ENCODE measurements around the gene BIN1.

DNA sequence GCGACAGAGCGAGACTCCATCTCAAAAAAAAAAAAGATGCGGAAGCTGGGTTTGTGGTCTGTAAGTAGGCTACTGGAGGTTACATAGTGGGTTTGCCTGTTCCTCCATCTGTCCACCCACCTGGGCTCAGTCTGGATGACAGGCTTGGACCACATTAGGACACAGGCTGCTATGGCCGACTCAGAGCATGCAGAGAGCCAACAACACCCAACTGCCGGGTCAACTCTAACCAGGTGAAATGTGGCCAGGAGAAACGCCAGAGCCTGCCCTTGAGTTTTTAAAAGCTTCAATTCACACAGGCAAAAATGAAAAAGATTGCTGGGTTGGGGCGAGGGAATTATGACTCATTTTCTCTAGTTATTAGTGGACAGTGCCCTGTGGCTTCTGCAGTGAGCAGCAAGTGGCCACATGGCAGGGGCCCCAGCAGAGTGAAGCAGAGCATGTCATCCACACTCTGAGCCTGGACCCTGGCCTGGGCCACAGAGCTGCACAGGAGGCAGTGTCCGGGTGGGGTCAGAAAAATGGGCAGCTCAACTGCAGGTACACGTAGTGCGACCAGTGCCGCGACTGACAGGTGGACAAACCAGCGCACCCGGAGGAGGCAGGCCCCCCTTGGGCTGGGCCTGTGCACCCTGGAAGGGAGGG lies 67.4 kb downstream of the BIN1 start:
- no peak for TF ChIP-seq EZH2phosphoT487 (IDR thresholded peaks at IDR 0.05)
- TF ChIP-seq, protein P1, sequence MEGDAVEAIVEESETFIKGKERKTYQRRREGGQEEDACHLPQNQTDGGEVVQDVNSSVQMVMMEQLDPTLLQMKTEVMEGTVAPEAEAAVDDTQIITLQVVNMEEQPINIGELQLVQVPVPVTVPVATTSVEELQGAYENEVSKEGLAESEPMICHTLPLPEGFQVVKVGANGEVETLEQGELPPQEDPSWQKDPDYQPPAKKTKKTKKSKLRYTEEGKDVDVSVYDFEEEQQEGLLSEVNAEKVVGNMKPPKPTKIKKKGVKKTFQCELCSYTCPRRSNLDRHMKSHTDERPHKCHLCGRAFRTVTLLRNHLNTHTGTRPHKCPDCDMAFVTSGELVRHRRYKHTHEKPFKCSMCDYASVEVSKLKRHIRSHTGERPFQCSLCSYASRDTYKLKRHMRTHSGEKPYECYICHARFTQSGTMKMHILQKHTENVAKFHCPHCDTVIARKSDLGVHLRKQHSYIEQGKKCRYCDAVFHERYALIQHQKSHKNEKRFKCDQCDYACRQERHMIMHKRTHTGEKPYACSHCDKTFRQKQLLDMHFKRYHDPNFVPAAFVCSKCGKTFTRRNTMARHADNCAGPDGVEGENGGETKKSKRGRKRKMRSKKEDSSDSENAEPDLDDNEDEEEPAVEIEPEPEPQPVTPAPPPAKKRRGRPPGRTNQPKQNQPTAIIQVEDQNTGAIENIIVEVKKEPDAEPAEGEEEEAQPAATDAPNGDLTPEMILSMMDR (IDR thresholded peaks at IDR 0.05) = no peak
- TF ChIP-seq EZH2 (IDR thresholded peaks at IDR 0.05) = no peak

All from neural progenitor cell (in vitro differentiated cells).